NCI-H524 (cell line): ENCODE data around the gene AGAP2.
"Not testable (repeated sequence)": the region's sequence is repeated elsewhere in the genome, so short reads cannot be mapped to it uniquely, and the experiment has no call there.

Experiments used
- DNase-seq, 2 experiments: peaks; one replicate each; lab custom pipeline; 2025; lab: John Stamatoyannopoulos, UW

AGAP2 gene

DNA sequence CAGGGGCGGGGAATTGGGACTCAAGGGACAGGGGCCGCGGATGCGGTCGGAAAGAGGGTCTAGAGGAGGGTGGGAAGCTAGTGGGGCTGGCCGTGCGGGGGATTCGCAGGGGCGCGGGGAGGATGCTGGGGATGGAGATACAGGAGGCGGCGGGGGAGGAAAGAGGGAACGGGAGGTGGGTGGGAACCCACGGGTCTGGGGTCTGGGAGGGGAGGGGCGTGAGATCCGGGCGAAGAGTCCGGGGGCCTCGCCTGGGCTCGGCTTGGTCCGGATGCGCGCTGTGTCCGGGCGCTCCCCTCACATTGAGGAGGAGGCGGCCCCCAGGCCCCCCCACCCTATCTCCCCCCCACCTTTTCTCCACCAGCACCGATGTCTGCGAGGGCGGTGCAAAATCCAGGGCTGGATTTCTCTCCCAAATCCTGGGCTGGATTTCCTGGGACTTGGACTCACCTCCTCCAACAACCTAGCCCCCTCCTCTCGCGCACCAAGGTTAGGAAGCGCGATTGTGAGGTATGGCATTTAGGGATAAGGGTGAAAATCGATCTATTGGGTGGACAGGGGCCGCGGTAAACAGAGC, at the start of gene AGAP2:
TSS of gene AGAP2 (minus strand) at position 82 of the 577 bp plus-strand sequence. CDS start 496 bp downstream, outside the sequence.
- DNase-seq: peak; percentile 52 to 64

DNA sequence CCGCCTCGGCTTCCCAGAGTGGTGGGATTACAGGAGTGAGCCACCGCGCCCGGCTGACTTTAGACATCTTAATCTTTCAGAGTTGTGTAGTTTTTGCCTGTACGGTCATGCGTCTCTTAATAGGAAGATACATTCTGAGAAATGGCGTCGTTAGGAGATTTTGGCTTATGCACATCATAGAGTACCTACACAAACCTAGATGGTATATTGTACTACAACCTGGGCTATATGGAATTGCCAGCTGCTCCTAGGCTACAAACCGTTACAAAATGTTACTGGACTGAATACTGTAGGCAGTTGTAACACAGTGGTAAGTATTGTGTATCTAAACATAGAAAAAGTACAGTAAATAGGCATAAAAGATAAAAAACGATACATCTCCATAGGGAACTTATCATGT, 45.3 kb upstream of the AGAP2 start:
- no peak for DNase-seq

DNA sequence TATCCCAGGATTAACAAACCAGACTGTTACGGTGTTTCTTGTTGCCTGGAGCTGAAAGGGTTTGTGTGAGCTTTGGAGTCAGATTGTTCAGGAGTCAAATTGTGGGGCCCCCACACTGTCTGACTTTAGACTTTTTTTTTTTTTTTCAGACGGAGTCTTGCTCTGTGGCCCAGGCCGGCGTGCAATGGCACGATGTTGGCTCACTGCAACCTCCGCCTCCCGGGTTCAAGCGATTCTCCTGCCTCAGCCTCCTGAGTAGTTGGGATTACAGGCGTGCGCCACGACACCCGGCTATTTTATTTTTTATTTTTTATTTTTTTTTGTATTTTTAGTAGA, 44.9 kb upstream of the AGAP2 start:
- no peak for DNase-seq

DNA sequence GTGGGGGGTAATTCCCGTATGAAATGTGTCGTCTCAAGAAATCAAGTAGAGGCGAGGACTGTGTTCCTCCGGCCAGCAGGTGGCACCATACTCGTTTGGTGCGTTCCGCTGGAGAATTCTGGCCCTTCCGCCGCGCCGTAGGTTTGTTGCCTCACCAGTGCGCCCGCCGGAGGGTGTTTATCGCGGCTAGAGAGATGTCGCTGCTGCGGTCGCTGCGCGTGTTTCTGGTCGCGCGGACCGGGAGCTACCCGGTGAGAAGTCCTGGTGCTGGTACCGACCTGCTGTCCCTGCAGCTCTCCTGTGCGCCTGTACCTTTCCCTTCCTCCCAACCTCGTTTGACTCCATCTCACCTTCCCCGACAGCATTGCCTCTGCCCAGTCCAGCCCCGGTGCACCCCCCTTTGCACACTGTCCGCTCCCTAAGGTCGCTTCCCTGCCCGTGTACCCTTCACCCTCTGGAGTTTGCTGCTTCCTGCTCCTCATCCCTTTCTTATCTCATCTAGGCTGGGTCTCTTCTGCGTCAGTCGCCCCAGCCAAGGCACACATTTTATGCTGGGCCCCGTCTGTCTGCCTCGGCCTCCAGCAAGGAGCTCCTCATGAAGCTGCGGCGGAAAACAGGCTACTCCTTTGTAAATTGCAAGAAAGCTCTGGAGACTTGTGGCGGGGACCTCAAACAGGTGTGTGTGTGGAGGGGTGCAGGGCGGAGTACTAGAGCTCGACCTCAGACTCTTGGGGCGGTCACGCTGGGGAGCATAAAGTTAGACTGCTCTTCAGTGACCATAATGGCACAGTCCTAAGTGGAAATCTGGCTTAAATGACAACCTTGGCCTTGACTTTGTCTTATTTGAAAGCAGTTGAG, 44.3 kb upstream of the AGAP2 start, which contains the start of gene TSFM:
TSS of gene TSFM (plus strand) at position 180 of the 858 bp plus-strand sequence. CDS start at position 195, 15 bp downstream.
- DNase-seq: peak; percentile 81 to 90

DNA sequence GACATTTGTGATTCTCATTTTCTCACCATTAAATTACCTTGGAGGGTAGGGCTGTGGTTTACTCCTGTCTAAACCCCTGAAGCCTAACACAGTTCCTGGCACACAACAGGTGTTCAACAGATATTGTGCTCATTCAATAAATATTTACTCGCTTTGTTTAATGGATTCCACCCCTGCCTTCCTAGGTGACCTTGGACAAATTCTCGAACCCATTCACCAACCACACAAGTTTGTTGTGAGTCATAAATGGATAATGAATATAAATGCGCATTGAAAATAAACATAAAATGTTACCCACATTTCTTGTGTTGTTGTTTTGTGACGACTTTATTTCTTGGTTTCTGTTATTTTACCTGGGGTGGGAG, 43.7 kb upstream of the AGAP2 start:
- DNase-seq: no peak

DNA sequence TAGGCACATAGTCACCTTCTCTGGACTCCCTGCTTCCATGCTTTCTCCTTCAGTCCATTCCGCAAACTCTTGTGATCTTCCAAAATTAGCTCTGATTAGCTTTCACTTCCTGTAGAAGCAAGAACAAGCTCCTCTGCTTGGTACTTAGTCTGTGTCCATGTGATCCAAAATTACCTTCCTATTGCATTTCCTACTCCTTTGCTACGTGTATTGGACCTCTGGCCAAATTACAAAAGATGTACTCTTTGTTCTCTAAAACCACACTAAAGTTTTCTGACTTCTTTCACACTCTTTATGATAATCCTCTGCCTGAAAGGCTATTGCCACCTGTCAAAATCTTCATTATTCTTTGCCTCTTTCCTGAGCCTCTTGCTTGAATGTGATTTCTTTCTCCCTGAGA, 43.3 kb upstream of the AGAP2 start:
- no peak for DNase-seq

DNA sequence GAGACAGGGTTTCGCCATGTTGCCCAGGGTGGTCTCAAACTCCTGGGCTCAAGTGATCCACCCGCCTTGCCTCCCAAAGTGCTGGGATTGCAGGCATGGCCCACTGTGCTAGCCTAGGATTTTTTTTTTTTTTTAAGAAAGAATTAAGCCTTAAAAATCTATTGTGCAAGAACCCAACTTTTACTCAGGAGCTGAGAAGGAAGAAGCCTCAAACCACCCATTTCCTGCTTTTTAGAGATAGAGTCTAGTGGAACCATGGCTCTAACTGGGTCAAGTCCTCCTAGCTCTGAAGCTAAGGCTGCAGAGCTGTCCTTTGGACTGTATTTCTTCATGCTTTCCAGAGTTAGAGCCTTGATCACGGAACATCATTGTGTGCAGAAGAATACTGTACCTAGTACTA, 42.7 kb upstream of the AGAP2 start:
- no peak for DNase-seq

DNA sequence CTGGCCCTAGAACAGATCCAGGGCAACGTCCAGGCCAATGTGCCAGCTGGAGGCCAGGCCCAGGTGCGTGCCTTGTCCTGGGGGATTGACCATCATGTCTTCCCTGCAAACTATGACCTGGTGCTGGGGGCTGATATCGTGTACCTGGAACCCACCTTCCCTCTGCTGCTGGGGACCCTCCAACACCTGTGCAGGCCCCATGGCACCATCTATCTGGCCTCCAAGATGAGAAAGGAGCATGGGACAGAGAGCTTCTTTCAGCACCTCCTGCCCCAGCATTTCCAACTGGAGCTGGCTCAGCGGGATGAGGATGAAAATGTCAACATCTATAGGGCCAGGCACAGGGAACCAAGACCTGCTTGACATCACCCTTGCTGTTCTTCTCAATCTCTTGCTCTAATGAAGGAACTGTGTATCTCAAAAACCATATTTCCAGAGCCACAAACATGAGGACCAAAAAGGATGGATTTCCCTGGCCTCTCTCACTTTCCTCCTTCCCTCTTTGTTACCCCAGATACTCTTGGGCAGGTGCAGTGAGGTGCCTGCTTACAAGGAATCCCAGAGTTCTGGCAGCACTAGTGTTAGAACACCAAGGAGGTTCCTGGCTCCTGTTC, 41.8 kb upstream of the AGAP2 start:
- no peak for DNase-seq

DNA sequence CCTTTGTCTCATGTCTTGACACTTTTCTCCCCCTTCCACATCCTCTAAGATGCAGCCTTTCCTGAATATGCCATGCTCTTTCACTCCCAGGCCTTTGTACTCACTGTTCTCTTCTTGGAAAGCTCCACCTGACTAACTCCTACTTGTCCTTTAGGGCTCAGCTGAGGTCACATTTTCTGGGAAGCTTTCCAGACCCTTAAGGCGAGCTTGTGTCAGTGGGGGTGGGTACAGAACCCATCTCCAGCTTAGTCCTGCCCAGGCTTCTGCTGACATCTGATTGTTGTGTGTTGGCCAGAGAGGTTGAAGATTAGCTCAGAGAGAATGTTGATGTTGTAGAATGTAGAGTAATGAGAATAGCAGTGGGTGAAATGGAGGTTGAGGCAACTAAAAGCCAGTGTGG, 41.2 kb upstream of the AGAP2 start:
- no peak for DNase-seq

DNA sequence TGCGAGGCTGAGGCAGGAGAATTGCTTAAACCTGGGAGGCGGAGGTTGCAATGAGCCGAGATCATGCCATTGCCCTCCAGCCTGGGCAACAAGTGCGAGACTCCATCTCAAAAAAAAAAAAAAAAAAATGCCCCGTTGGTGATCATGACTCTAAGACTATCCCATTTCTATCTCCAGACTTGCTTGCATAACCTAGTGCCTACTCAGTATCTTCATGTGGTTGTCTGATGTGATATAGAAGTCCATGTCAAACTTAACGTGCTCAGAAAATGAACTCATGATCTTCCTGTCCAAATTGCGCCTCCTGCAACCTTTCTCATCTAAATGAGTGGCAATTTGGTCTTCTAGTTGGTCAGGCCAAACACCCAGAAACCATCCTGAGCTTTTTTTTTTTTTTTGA, 39.4 kb upstream of the AGAP2 start:
- no peak for DNase-seq

DNA sequence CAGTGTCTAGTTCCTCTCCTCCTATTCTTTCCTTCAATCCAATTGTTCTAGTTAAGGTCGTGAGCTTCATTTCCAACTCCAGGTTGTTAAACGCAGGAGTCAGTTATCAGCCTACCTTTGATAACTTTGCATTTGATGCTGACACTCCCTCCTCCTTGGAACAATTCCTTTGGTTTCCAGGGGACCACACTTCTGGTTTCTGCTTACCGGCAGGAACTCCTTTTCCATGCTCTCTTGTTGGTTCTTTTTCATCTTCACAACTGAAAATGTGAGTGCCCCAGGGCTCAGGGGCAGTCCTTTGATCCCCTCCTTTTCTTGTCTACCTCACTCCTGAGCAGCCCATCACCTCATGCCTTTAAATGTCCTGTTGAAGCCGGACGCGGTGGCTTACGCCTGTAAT, 38.8 kb upstream of the AGAP2 start:
- DNase-seq: no peak

DNA sequence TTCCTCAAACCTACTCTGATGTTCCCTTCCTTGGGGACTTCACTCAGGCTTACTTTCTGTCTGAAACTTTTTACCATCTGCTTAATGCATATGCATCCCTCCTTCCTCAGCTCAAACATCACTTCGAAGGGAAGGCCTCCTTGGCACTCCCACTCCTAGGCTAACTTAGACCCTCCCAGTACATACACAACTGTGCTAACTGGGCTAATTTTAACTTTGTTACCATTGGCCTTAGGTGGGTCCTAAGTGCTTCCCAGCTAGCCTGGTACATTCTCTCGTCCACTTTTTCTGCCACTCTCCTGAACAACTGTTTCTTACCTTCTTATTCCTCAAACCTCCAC, 37.7 kb upstream of the AGAP2 start:
- DNase-seq: no peak

DNA sequence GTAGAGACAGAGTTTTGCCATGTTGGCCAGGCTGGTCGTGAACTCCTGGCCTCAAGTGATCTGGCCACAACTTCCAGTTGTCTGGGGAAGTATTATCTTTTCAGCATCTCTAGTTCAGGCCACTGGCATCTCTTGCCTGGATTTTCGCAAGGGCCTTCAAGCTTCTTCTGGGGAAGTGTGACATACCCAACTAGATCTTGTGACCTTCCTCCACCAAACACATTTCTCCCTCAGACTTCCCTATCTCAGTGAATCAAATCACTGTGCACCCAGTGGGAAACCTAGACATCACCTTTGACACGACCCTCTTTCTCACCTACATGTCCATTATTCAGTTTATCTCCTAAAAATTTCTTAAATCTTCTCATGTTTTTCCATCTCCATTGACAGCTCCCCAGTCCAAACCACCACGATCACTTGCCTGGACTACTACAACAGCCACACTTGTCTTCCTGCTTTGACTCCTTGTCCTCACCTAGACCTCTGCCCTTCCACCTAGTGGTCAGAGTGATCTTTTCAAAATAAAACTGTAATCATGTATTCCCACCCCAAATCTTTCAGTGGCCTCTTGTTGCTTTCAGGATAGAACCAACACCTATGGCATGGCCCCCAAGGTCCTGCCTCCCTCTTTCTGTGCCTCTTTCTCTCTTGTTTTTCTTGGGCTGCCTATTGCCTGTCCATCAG, 37.2 kb upstream of the AGAP2 start:
- no peak for DNase-seq

DNA sequence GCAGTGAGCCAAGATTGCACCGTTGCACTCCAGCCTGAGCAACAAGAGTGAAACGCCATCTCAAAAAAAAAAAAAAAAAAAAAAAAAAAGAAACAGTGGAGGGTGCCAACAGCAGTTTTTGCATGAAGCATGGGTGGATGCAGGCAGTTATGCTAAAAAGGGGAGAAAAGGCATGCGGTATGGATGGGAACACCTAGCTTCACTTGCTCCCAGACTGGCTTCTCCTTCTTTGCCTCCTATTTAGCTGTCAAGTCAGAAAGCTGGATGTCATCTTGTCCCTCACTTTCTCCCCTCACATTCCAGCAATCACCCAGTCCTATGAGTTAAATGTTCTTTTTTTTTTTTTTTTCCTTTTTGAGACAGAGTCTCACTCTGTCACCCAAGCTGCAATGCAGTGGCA, 36.5 kb upstream of the AGAP2 start:
- no peak for DNase-seq

DNA sequence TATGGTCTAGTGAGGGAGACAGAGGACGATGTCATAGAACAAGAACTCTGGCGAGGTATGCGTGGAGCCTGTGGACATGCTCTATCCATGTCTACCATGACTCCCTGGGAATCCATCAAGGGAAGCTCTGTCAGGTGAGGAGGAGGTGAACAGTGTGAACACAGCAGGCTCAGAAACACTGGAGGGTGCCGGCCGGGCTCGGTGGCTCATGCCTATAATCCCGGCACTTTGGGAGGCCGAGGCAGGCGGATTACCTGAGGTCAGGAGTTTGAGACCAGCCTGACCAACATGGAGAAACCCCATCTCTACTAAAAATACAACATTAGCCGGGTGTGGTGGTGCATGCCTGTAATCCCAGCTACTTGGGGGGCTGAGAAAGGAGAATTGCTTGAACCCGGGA, 36.1 kb upstream of the AGAP2 start:
- not testable (repeated sequence) for DNase-seq

DNA sequence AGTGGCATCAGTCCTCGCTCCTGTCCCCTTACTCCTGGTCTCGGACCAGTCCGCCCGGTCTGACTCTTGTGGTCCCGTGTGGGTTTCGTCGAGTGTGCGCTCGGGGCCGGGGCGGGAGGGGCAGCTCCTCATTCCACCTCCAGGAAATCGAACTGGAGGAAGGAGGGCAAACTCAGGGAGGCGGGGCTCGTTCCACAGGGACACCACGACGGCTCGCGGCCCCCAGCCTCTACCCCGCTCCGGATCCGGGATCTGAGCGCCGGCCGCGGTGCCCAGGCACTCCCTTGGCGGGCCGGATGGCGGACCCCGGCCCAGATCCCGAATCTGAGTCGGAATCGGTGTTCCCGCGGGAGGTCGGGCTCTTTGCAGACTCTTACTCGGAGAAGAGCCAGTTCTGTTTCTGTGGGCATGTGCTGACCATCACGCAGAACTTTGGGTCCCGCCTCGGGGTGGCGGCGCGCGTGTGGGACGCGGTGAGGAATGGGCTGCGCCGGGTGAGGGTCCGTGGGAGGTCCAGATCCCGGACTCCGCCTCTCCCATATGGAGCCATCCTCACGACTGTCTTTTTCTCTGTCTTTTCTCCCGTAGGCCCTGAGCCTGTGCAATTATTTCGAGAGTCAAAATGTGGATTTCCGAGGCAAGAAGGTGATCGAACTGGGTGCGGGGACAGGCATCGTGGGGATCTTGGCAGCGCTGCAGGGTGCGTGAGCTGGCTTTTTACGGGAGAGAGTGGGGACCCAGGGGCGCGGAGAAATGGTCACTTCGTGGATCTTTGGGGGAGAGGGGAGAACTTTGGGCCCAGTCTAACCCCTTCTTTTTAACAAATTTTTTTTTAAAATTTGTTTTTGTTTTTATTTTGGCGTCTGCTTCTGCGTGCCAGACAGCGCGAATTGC, 34.1 kb upstream of the AGAP2 start, which contains the start of gene EEF1AKMT3:
TSS of gene EEF1AKMT3 (plus strand) at position 186 of the 894 bp plus-strand sequence. CDS start at position 297, 111 bp downstream.
- DNase-seq: peak; percentile 67 to 77

DNA sequence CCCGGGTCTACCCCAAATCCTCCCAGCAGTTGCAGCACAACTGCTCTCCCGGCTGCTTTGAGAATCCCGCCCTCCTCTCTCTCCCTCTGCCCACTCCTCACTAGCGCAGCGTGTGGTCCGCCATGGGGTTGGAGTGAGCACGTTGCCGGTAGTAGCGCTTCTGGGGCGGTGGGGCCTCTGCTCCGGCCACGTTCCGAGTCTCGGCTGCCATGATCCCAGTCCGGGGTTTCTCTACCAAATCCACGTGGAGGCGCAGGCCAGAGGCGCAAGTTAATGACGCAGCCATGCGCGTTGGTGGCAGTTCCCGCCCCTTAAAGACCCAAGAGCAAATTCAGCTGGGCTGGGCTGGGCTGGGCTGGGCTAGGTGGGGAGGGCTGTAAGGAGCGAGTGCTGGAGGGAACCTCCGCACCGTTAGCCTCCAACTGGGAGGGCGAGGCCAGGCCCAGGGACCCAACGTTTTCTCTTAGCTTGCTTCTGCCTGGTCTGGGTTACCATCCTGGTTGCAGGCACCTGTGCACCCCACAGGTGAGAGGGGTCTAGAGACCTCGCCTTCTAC, 33.4 kb upstream of the AGAP2 start, which contains the start of gene METTL1:
TSS of gene METTL1 (minus strand) at position 233 of the 556 bp plus-strand sequence. CDS start at position 211, 22 bp downstream.
- DNase-seq: peak; percentile 93 to 94

DNA sequence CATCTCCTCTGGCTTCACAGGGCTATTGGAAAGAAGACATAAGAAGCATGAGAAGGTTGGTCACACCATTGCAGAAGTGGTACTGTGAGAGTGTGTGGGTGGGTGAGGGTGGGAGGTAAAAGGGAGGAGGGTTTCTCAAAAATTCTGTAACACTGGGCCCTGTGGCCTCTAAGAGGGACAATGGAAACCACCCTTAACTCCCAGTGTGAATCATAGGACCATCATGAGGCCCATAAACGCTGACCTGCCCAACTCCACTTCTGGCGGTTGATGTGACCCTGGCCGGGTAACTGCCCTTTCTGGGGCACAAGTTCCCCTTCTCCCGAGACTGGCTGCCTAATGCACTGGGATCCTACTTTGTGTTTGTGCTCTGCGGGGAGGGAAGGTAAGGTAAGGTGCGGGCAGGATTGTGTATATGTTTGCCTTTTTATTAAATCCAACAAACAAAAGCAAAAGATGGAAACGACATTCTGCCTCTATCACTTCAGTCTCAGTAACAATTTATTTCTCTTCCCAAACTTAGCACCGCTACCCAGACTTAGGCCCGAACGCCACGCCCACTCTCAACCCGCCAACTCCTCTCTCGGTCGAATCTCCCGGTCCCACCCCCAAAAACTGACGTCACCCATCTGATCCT, 32.8 kb upstream of the AGAP2 start:
- peak; percentile 86 to 88 for DNase-seq

DNA sequence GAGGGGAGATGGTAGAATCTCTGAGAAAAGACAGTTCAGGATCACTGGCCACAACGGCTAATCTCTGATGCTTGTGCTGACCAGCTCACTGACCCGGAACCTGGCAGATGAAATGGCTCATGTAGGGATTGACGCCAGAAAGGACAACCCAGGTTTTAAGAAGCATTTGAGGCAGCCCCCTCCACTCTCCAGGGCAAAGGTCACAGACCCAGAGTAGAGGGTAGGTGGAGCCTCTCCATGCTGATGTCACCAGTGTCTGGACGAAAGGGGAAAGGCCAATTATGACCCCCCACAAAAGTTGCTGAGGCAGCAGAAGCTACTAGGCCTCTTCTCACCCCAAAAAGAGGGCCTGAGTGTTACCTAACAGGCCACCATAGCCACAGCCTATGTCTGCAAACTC, 32.2 kb upstream of the AGAP2 start:
- DNase-seq: no peak

DNA sequence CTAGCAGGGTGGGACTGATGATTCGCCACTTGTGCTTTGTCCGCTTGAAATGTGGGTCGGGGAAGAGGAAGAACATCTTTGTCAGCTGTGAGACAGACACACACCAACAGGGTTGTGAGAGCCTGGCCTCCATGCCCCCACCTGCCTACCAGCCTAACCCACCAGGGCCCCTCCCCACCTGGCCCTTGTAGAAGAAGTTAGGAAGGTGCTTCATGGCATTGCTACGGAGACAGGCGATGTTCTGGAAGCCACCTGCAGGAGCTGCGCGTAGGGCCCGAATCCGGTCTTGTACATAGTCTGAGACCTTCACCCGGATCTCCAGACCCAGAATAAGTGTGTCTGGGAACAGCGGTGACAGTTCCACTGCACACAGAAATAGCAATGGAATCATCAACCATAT, 31.1 kb upstream of the AGAP2 start:
- DNase-seq: no peak

DNA sequence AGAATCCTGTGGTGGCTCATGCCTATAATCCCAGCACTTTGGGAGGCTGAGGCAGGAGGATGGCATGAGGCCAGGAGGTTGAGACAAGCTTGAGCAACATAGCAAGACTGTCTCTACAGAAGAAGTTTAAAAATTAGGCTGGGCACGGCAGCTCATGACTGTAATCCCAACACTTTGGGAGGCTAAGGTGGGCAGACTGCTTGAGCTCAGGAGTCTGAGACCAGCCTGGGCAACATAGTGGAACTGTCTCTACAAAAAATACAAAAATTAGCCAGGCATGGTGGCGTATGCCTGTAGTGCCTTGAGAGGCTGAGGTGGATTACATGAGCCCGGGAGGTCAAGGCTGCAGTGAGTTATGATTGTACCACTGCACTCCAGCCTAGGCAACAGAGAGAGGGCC, 29.3 kb upstream of the AGAP2 start:
- no peak for DNase-seq
